HepG2 (cell line): ENCODE results near the gene UAP1L1. TPM values are rescaled to one million over a fixed set of nuclear protein-coding genes. Genes with fewer than 3 reads are reported as not detected.

Experiments used
- ETV5 ChIP-seq: IDR thresholded peaks from 2 replicates; pipeline ENCODE4 v1.6.1; 2018; ENCODE audit warnings: missing biosample characterization, missing genetic modification reagents, inconsistent platforms, borderline replicate concordance
- FOSL2 ChIP-seq: sonication (generic); formaldehyde crosslinking; IDR thresholded peaks from 2 replicates; pipeline ENCODE4 v1.4.0; 2020; ENCODE audit warnings: missing genetic modification reagents
- FOXA3 ChIP-seq: IDR thresholded peaks from 2 replicates; pipeline ENCODE4 v1.6.1; 2016; ENCODE audit warnings: missing genetic modification reagents, missing compliant biosample characterization
- GLI4 ChIP-seq: sonication (generic); formaldehyde crosslinking; IDR thresholded peaks from 2 replicates; pipeline ENCODE4 v1.5.1; 2020; ENCODE audit warnings: missing genetic modification reagents, mild to moderate bottlenecking, moderate library complexity, borderline replicate concordance
- HHEX ChIP-seq: IDR thresholded peaks from 2 replicates; pipeline ENCODE4 v1.6.1; 2016; ENCODE audit warnings: control low read depth
- JUND ChIP-seq: sonication (generic); formaldehyde crosslinking; IDR thresholded peaks from 2 replicates; pipeline ENCODE4 v1.8.0; 2022; ENCODE audit warnings: mild to moderate bottlenecking, missing genetic modification reagents
- KDM5B ChIP-seq: sonication (generic); formaldehyde crosslinking; IDR thresholded peaks from 2 replicates; pipeline ENCODE4 v1.4.0; 2020; ENCODE audit warnings: missing genetic modification reagents, mild to moderate bottlenecking, borderline replicate concordance
- MAFG ChIP-seq: sonication (generic); formaldehyde crosslinking; IDR thresholded peaks from 2 replicates; pipeline ENCODE4 v1.5.1; 2020; ENCODE audit warnings: mild to moderate bottlenecking, missing genetic modification reagents
- NFYC ChIP-seq: IDR thresholded peaks from 2 replicates; pipeline ENCODE4 v1.6.1; 2016; ENCODE audit warnings: missing genetic modification reagents, missing compliant biosample characterization
- PAF1 ChIP-seq: IDR thresholded peaks from 2 replicates; pipeline ENCODE4 v1.6.1; 2016; ENCODE audit warnings: missing genetic modification reagents, missing compliant biosample characterization
- REXO4 ChIP-seq: sonication (generic); formaldehyde crosslinking; IDR thresholded peaks from 2 replicates; pipeline ENCODE4 v1.8.0; 2022; ENCODE audit warnings: missing genetic modification reagents, mild to moderate bottlenecking, borderline replicate concordance
- SMAD3 ChIP-seq: sonication (generic); formaldehyde crosslinking; IDR thresholded peaks from 2 replicates; pipeline ENCODE4 v1.4.0; 2020; ENCODE audit warnings: missing genetic modification reagents
- ZFP82 ChIP-seq: sonication (generic); formaldehyde crosslinking; IDR thresholded peaks from 2 replicates; pipeline ENCODE4 v1.5.1; 2020; ENCODE audit warnings: mild to moderate bottlenecking, missing genetic modification reagents, borderline replicate concordance
- ZFP90 ChIP-seq: sonication (generic); formaldehyde crosslinking; IDR thresholded peaks from 2 replicates; pipeline ENCODE4 v1.8.0; 2022; ENCODE audit warnings: missing genetic modification reagents, mild to moderate bottlenecking, inconsistent platforms, borderline replicate concordance
- ZNF510 ChIP-seq: sonication (generic); formaldehyde crosslinking; IDR thresholded peaks from 2 replicates; pipeline ENCODE4 v1.4.0; 2020; ENCODE audit warnings: low read depth, mild to moderate bottlenecking, missing genetic modification reagents
- ZNF547 ChIP-seq: sonication (generic); formaldehyde crosslinking; IDR thresholded peaks from 2 replicates; pipeline ENCODE4 v1.5.1; 2020; ENCODE audit warnings: mild to moderate bottlenecking, missing genetic modification reagents
- ZNF644 ChIP-seq: IDR thresholded peaks from 2 replicates; pipeline ENCODE4 v1.6.1; 2016; ENCODE audit warnings: low read depth
- ZNF713 ChIP-seq: sonication (generic); formaldehyde crosslinking; IDR thresholded peaks from 2 replicates; pipeline ENCODE4 v1.4.0; 2020; ENCODE audit warnings: mild to moderate bottlenecking, missing genetic modification reagents
- ZNF720 ChIP-seq: sonication (generic); formaldehyde crosslinking; IDR thresholded peaks from 2 replicates; pipeline ENCODE4 v1.4.0; 2020; ENCODE audit warnings: missing genetic modification reagents
- ZNF891 ChIP-seq: sonication (generic); formaldehyde crosslinking; IDR thresholded peaks from 2 replicates; pipeline ENCODE4 v1.5.0; 2020; ENCODE audit warnings: mild to moderate bottlenecking, missing genetic modification reagents
- polyA plus RNA-seq, 8 experiments: library from polyadenylated mRNA; depleted of rRNA in 3 of 8; stranded (reverse) in 7 of 8; unstranded in 1 of 8; fragments of >200 nt; fragmentation: Illumina TruSeq in 4 of 8; extraction: Trizol in 4 of 8; gene quantifications; 2 replicates each; pipeline versions ENCODE4 v1.2.1 to v1.2.3, GENCODE V29; 2011 to 2016; ENCODE audit warnings: low read depth in 4 of 8, missing spikeins in 1 of 8, mixed read lengths in 1 of 8; ENCODE audit not compliant: insufficient read depth in 1 of 8
- total RNA-seq, 5 experiments: library from RNA; depleted of rRNA; stranded (reverse); fragments of >200 nt; fragmentation: Illumina TruSeq; extraction: Trizol; gene quantifications; 2 replicates each; pipeline ENCODE4 v1.2.3, GENCODE V29; 2016; ENCODE audit warnings: low read depth in 1 of 5
- TF ChIP-seq, protein P1 (sequence below): sonication (generic); formaldehyde crosslinking; IDR thresholded peaks from 2 replicates; pipeline ENCODE4 v1.4.0; 2020; ENCODE audit warnings: missing genetic modification reagents, low read depth, mild to moderate bottlenecking, borderline replicate concordance
- TF ChIP-seq, protein P2 (sequence below): IDR thresholded peaks from 2 replicates; pipeline ENCODE4 v1.6.1; 2018; ENCODE audit warnings: missing genetic modification reagents, mild to moderate bottlenecking, missing compliant biosample characterization
- TF ChIP-seq, protein P3 (sequence below): sonication (generic); formaldehyde crosslinking; IDR thresholded peaks from 2 replicates; pipeline ENCODE4 v1.4.0; 2020; ENCODE audit warnings: mild to moderate bottlenecking, low read depth, missing genetic modification reagents
- TF ChIP-seq, protein P4 (sequence below): sonication (generic); formaldehyde crosslinking; conservative IDR thresholded peaks from 2 replicates; pipeline ENCODE4 v1.8.1; 2023; ENCODE audit warnings: missing genetic modification reagents
- TF ChIP-seq, protein P5 (sequence below): sonication (generic); formaldehyde crosslinking; IDR thresholded peaks from 2 replicates; pipeline ENCODE4 v1.8.1; 2023; ENCODE audit warnings: missing genetic modification reagents, mild to moderate bottlenecking, borderline replicate concordance

UAP1L1 gene
- total and polyA plus RNA-seq, 2 of the 13 experiments (the other 11 are each of a cell fraction or from before 2014, with no cell fraction given) = 5.4 to 6.4 TPM

DNA sequence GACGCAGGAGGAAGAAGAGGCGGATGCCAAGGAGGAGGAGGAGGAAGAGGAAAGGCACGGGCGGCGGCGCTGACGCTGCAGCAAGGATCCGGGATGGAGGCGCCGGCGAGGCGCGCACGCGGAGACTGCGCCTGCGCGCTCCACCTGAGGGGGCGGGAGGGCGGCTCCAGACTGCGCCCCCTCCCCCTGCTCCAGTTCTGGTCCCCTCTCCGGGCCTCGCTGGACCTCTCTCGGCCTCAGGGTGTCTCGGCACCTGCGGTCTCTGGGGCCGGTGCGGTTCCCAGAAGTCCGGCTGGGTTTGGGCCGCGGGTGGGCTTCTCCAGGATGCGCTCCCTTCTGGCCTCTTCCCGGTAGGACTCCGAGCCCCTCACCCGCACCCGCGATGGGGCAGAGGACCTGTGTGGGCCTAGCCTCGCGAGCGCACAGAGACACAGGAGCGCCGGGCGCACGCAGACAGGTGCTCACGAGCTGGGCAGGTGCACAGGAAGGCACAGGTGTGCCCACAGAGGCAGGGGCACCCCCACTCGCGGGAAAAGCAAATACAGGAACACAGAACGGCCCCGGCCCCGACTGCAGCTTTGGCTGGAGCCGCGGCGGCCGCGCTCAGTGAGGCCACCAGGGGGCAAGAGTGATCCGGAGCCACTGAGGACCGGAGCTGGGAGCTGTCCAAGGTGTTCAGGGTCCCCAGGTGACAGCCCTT is 31.1 kb upstream of the UAP1L1 start, which contains the start of gene NPDC1 (continued):
- no peak; the same call in 1 of the 2 replicates for TF ChIP-seq KDM5B (CRISPR knock-in tag)
- TF ChIP-seq ZNF547 = no peak; the same call in none of the 2 replicates
- TF ChIP-seq, protein P1, sequence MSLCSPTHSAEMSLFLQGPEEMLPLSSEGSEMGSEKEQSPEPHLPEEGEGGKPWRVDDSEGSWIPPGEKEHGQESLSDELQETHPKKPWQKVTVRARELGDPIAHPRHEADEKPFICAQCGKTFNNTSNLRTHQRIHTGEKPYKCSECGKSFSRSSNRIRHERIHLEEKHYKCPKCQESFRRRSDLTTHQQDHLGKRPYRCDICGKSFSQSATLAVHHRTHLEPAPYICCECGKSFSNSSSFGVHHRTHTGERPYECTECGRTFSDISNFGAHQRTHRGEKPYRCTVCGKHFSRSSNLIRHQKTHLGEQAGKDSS (CRISPR knock-in tag) = peak; percentile 87; the same call in 1 of the 2 replicates
- no peak for TF ChIP-seq JUND
- TF ChIP-seq ZNF644 (CRISPR knock-in tag) = no peak
- TF ChIP-seq ZNF713 = no peak
- peak; percentile 67; the same call in 1 of the 2 replicates for TF ChIP-seq ZNF891 (CRISPR knock-in tag)
- no peak for TF ChIP-seq HHEX
- TF ChIP-seq, protein P2, sequence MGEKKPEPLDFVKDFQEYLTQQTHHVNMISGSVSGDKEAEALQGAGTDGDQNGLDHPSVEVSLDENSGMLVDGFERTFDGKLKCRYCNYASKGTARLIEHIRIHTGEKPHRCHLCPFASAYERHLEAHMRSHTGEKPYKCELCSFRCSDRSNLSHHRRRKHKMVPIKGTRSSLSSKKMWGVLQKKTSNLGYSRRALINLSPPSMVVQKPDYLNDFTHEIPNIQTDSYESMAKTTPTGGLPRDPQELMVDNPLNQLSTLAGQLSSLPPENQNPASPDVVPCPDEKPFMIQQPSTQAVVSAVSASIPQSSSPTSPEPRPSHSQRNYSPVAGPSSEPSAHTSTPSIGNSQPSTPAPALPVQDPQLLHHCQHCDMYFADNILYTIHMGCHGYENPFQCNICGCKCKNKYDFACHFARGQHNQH (CRISPR knock-in tag) = no peak
- TF ChIP-seq FOXA3 (CRISPR knock-in tag) = peak; percentile 43
- 0 out of 2 replicates have a peak, but pooled peaks have one; percentile 20 for TF ChIP-seq NFYC
- TF ChIP-seq, protein P3, sequence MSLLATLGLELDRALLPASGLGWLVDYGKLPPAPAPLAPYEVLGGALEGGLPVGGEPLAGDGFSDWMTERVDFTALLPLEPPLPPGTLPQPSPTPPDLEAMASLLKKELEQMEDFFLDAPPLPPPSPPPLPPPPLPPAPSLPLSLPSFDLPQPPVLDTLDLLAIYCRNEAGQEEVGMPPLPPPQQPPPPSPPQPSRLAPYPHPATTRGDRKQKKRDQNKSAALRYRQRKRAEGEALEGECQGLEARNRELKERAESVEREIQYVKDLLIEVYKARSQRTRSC (CRISPR knock-in tag) = no peak
- TF ChIP-seq, protein P4, sequence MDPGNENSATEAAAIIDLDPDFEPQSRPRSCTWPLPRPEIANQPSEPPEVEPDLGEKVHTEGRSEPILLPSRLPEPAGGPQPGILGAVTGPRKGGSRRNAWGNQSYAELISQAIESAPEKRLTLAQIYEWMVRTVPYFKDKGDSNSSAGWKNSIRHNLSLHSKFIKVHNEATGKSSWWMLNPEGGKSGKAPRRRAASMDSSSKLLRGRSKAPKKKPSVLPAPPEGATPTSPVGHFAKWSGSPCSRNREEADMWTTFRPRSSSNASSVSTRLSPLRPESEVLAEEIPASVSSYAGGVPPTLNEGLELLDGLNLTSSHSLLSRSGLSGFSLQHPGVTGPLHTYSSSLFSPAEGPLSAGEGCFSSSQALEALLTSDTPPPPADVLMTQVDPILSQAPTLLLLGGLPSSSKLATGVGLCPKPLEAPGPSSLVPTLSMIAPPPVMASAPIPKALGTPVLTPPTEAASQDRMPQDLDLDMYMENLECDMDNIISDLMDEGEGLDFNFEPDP (CRISPR knock-in tag) = 0 out of 2 replicates have a peak, but pooled peaks have one; percentile 96
- TF ChIP-seq, protein P5, sequence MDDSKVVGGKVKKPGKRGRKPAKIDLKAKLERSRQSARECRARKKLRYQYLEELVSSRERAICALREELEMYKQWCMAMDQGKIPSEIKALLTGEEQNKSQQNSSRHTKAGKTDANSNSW (CRISPR knock-in tag) = 0 out of 2 replicates have a peak, but pooled peaks have one; percentile 25
- no peak for TF ChIP-seq ZFP82 (CRISPR knock-in tag)
- peak; percentile 80; the same call in 1 of the 2 replicates for TF ChIP-seq ZFP90 (CRISPR knock-in tag)
- no peak for TF ChIP-seq PAF1
- peak; percentile 33; the same call in 1 of the 2 replicates for TF ChIP-seq FOSL2 (CRISPR knock-in tag)
- no peak for TF ChIP-seq ZNF720
- 0 out of 2 replicates have a peak, but pooled peaks have one; percentile 19 for TF ChIP-seq MAFG (CRISPR knock-in tag)
- peak; percentile 61 for TF ChIP-seq ETV5
- TF ChIP-seq ZNF510 = no peak; the same call in 1 of the 2 replicates
- TF ChIP-seq GLI4 = 0 out of 2 replicates have a peak, but pooled peaks have one; percentile 63
- TF ChIP-seq REXO4 (CRISPR knock-in tag) = no peak
- peak; percentile 96 for TF ChIP-seq SMAD3 (CRISPR knock-in tag)
